Prostate gland (tissue), 2 donors: ENCODE measurements around the gene TP53I11.

Experiments
- CTCF ChIP-seq, 4 experiments: fragments of 200-600 bp in 2 of 4; fragments of 450-650 bp in 2 of 4; sonication (generic) in 2 of 4; IDR thresholded peaks; 1 replicate in 3 of 4; 2 replicates in 1 of 4; pipeline ENCODE4 v1.5.1; 2016 to 2019; ENCODE audit warnings: antibody characterized with exemption in 4 of 4, mild to moderate bottlenecking in 2 of 4, moderate library complexity in 2 of 4
- POLR2A ChIP-seq: fragments of 450-650 bp; IDR thresholded peaks from one replicate; pipeline ENCODE4 v1.6.1; 2016; ENCODE audit warnings: antibody characterized with exemption, mild to moderate bottlenecking
- POLR2AphosphoS5 ChIP-seq: sonication (generic); formaldehyde crosslinking; IDR thresholded peaks from one replicate; pipeline ENCODE4 v1.6.1; 2017; ENCODE audit warnings: antibody characterized with exemption

- no peak for TF ChIP-seq POLR2AphosphoS5
- no peak for TF ChIP-seq CTCF (IDR thresholded peaks at IDR 0.05)
- no peak for TF ChIP-seq POLR2A
Observed at GRCh38 chr11:44988111-44988510, 37.4 kb upstream of the TP53I11 start.
